HG02870 (cell line): Measurements from ENCODE around the gene ABHD17A.
"Not testable (repeated sequence)": the region's sequence is repeated elsewhere in the genome, so short reads cannot be mapped to it uniquely, and the experiment has no call there.

ENCODE experiments used
- ATAC-seq: cut with Tn5 transposase; IDR thresholded peaks from one replicate; pipeline ENCODE4 v1.9.1; 2021; ENCODE audit warnings: mild to moderate bottlenecking, moderate library complexity; ENCODE audit not compliant: unreplicated experiment

Gene ABHD17A

DNA sequence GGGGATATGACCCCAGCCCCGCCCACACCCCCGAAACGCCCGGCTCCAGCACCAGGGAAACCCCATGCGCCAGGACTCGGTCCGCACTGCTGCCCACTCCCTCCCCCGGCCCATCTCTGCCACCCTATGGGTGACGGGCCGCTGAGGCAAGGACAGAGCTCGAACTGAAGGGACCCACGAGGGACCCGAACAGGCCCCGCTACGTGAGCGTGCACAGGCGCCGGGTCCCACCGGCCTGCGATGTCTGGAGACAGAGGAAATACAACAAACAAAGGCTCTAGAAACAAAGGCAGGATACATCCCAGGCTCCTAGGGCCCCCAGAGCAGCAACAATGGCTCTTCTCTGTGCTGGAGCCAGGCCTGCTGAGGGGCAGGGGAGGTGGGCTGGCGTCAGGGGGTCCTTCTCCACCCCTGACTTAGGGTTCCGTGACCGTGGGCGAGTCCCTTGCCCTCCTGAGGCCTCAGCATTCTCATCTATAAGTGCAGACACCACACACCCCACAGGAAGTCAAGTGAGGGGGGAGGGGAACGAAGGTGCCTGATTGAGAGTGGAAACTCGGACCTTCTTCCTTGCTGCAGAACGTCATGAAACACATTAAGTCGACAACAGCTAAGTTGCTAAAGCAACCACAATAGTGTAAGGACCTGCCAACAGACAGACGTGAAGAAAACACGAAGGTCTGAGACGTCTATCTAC is 3.1 kb downstream of the ABHD17A start:
- no peak for ATAC-seq

DNA sequence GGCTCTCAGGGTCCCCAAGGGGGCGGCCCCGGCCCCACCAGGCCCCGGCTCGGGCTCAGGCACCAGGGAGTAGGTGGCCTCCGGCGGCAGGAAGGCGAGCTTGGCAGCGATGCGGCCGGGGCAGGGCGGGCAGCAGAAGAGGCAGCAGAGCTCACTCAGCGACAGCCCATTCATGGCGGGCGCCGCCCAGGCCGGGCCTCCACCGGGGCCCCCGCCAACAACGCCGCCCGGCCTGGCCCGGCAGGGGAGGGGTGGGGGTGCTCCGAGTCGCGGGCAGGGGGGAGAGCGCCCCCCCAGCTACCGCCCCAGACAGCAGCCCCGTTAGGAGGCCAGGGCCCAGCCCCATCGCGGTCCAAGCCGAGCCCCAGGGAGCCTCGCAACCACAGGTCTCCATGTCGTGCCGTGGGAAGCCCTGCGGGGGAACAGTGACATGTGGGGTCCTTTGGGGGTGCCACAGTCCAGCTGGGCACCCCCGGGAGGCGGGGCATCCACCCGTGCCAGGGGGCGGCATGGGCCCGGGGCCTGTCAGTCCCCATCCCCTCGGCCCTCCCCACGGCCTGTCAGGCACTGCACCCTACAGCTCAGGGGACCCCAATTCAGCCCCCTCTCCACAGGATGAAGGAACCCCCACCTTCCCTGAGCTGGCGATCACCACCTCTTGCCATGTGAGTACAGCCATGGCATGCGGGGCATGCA is 3.8 kb downstream of the ABHD17A start:
- not testable (repeated sequence) for ATAC-seq

GRCh38 chr19:1880611-1881392 is 4.5 kb downstream of the ABHD17A start:
- ATAC-seq, result no peak

GRCh38 chr19:1879982-1880381 is 5.3 kb downstream of the ABHD17A start:
- not testable (repeated sequence) for ATAC-seq

DNA sequence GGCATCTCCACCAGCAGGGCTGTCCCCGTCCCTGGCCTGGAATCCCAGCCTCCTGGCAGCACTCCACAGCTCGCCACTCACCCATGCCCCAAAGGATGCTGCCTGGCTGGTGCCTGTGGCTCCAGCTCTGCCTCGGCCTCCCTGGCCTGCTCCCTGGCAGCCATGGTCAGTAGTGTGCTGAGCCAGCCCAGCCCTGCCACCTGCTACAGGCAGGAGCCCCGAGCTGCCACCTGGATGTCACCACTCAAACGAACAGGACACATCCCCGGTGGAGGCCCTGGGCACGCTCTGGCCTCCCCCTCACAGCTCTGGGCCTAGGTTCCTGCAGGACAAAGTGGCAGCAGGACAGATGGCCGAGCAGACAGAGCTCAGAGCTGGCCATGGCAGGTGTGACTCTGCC is 6.7 kb downstream of the ABHD17A start:
- not testable (repeated sequence) for ATAC-seq

GRCh38 chr19:1877280-1877660 is 8.0 kb downstream of the ABHD17A start:
- not testable (repeated sequence) for ATAC-seq

- peak; percentile 18 for ATAC-seq
Observed at GRCh38 chr19:1876496-1877279, 8.6 kb downstream of the ABHD17A start.

- peak; percentile 86 for ATAC-seq
Observed at GRCh38 chr19:1875646-1876495, 9.4 kb downstream of the ABHD17A start.

DNA sequence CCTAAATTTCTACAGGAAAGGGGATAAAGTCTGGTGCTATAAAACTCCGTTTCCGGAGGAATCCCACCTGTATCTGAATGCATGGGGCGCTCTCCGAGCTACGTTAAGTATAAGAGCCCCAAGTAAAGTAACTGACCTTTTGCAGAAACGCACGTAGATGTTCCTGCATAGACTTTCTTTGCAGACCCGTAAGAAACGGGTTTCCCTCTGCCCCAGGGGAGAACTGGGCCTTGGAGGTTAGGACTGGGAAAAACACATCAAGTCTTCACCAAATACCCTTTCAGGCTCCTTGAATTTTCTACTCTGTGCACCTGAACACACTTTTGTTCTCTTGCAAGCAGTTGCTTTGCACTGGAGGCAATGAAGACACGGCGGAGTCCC is 10.0 kb downstream of the ABHD17A start:
- ATAC-seq, result not testable (repeated sequence)

DNA sequence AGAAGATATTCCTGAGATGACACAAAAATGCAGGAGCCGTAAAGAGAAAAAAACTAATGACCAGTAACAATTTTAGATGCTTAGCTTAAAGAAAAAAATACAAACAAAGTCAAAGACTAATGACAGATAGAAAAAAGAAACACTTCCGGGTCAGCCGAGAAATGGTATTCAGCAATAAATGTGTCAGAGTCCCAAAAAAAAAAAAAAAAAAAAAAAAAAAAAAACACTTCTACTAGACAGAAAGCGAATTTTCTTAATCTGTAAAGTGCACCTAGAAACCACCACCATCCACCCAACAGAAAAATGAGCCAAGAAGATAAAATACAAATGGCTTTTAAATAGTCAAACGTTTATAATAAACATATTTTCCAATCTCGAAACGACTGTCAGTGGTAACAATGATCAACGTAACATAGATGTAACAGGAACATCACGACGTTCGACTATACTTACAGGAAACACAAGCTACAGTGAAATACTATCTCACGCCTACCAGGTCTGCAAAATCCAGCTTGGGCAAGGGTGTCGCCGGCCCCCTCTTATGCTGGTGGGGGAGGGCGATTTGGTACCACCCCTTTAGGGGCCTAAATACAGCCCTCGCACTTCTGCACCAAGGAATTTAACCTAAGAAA is 10.6 kb downstream of the ABHD17A start:
- no peak for ATAC-seq

DNA sequence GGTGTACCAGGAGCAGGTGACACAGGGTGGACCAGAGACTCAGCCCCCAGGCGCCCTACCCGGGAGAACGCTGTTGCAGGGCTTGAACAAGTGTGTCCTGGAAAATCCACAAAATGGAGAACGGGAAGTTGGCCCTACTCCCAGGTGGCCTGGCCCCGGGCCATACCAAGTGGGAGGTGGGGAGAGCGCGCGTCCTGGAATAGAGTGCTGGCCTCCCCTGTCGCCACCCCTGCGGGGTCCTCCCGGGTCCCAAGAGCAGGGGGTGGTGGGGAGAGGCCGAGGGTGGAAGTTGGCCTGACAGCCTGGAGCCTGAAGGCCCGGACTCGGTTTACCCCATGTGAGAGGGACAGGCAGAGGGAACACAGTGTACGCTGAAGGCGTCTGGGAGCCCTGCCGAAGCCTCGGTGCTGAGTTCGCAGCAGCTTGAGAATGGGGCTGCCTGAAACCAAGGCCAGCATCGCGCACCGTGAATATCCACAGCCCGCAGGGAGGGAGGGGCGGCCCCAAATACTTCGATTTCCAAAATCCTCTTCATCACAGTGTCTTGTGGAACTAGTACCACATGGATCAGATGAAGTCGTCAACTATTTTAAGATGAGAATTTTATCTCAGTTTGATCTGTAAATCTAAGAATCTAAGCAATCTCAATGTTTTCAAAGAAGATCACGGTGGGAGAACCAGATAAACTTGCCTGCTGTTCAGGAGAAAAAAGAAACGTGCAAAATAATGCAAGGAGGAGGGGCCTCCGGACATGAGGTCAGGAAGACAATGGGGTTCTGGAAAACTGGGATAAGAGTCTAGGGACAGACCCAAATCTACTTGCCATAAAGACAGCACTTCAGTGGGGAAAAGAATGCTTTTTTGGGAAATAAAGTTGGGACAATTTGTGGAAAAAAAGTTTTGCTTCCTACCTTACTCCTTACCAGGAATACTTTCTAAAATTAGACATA is 11.5 kb downstream of the ABHD17A start:
- ATAC-seq, result no peak

DNA sequence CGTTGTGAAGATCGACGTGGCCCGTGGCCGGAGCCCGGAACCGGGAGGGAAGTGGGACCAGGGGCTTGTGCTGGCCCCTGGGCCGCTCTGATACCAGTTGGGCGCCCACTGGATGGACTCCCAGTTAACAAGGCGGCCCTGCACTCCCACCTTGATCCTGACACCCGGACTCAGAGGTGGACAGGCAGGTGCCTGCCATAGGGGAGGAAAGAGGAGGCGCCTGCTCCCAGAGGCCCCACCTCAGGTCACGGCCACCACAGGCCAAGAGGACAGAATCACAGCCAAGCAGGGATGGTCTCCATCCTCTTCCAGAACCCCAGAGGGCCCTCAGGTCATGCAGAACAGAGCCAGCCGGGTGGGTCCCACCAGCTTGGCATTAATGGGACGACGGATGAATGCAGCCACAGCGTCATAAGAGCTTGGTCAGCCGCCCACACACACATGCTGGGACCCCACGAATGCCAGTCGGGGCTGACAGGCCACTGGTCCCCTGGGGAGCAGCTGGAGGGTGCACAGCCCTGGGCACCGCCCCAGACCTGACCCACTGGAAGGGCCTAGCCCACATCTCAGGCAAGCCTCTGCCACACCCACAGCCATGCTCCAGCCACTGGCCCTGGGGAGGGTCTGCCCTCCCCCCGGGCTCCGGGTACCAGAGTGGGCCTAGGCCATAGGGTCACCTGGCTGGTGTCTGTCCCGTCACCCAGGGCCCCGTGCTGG is 12.3 kb downstream of the ABHD17A start:
- no peak for ATAC-seq

- ATAC-seq, result no peak
Observed at GRCh38 chr19:1871630-1872029, 13.7 kb downstream of the ABHD17A start.

DNA sequence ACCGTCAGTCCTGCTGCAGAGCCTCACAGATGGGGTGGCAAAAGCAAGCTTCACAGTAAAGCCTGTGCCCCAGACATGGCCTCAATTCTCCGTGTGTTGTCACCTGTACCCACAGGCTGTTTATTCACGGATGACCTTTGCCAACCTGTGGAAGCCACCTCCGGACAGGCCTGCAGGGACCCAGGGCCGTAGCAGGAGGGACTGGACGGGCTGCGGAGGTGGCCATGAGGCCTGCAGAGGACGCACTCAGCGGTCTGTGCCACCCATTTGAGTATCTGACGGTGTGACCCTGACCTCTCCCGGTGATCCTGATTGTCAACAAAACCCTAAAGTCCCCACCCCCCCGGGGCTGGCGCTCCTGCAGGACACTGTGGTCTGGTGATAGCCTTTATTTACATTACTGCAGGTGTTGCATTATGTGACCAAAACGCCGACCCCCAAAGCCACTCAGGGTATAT is 14.1 kb downstream of the ABHD17A start:
- no peak for ATAC-seq

DNA sequence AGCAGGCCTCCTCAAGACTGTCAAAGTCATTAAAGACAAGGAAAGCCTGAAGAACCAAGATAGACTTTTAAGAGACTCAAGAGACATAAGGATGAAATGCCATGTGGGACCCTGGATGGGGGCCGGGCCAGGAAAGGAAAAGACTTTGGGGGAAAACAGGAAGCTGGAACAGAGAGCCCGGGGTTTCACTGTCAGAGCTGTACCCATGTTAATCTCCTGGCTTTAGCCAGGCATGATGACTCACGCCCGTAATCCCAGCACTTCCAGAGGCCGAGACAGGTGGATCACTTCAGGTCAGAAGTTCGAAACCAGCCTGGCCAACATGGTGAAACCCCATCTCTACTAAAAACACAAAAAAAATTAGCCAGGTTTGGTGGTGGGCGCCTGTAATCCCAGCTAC is 16.3 kb downstream of the ABHD17A start:
- ATAC-seq, result no peak

DNA sequence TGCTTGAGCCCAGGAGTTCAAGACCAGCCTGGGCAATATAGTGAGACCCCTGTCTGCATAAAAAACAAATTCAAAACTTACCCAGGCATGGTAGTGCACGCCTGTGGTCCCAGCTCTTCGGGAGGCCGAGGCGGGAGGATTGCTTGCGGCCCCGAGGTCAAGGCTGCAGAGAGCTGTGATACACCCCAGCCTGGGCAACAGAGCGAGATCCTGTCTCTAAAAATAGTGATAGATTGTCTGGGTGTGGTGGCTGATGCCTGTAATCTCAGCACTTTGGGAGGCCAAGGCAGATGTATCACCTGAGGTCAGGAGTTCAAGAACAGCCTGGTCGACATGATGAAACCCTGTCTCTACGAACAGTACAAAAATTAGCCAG is 18.0 kb downstream of the ABHD17A start:
- no peak for ATAC-seq

DNA sequence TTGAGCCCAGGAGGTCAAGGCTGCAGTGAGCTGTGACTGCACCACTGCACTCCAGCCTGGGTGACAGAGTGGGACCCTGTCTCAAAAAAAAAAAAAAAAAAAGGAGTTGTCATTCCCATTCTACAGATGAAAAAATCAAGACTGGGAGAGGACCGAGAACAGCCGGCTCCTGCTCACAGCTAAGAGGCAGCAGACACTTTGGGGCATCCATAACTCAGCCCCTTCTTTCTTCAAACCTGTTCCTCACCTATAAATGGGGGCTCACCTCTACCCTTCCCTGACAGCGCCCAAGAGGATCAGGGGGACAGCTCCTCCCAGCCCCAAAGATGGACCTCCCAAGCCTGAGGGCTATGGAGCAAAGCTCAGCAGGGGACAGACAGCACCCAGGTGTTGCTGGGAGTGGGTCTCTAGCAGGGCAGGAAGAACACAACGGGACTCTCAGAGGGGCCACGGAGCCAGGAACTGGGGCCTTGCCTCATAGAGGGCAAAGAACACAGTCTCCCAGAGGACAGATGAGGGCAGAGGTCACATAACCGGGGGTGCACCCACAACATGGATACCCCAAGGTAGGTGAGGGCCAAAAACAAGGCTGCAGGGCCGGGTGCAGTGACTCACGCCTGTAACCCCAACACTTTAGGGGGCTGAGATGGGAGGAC is 18.5 kb downstream of the ABHD17A start:
- no peak for ATAC-seq
